ENCODE results near the gene ZNF705A. TPM values are rescaled to one million over a fixed set of nuclear protein-coding genes. Genes with fewer than 3 reads are reported as not detected.
A peak's percentile ranks its signal among the peaks of the same experiment; 100 is the strongest.
"Not testable (repeated sequence)": the region's sequence is repeated elsewhere in the genome, so short reads cannot be mapped to it uniquely, and the experiment has no call there.

The ZNF705A gene
- total RNA-seq (2012; rRNA removed): not detected in 2 replicates

DNA sequence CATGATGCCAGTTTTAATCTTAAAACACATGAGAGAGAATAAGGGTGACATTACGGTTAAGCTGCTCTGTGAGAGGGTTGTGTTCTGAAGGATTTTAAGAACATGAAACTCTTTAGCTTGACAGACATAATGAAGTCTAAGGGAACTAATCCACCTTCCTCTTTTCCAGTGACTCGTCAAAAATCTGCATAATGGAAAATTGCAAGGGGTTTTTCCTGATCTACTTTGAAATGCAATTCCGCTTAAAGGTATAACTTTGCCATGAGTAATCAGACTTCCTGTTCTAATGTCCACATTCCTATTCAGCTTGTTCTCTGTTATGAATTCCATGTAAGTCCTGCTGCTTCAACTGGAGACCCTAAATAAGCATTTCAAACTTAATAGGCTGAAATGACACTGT is at the start of gene ZNF705A:
ZNF705A (plus strand) TSS at position 171 of the 400 bp plus-strand sequence. CDS start 15,611 bp downstream, outside the sequence.
- no peaks in the 10 kb centered on the region for H3K9me3 ChIP-seq (replicated peaks; ENCODE audit: low read length)
- H3K36me3 ChIP-seq (ENCODE audit: insufficient read depth, low read length): no peaks in the 10 kb centered on the region
- peak within 1 kb of the TSS; percentile 67 for H3K9ac ChIP-seq (ENCODE audit: low read depth, low read length)
- H3K4me1 ChIP-seq (ENCODE audit: control insufficient read depth, insufficient read depth, low read length): peaks cover 22% of the 10 kb centered on the region
- no peaks in the 10 kb centered on the region for H3K27me3 ChIP-seq (ENCODE audit: control insufficient read depth, insufficient read depth, low read length)
- H3K4me3 ChIP-seq (ENCODE audit: low read length): peak within 1 kb of the TSS; percentile 16
- H3K4me2 ChIP-seq (ENCODE audit: low read length): peak within 1 kb of the TSS; percentile 66

DNA sequence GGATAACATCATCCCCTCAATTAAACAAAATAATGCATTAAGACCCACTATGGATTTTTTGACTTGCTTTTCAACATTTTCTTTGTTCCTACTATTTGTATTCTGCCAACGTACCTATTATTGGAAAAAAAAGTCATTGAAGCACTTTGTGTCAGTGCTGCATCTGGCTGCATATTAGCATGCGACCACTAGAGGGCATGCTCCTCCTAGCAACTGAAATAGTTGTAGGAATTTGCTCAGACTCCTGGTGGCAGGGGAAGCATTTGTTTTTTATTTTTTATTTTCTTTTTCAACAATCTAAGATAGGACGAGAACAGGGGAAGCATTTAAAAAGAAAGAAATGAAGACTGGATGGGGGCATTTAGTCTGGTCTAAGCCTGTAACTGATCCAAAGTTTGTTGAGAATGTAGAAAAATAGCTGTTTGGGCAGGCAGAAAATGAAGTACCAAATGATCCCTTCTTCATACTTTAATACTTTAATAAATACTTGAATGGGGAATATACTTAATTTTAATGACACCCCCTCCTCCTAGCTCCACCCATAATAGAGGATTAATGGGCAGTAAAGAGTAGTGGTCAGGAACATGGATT is 47.9 kb upstream of the ZNF705A start:
- Histone ChIP-seq H3K27me3 (ENCODE audit: control insufficient read depth, insufficient read depth, low read length) (no peaks in the 10 kb centered on the region), H3K9me3 (replicated peaks; ENCODE audit: low read length) (no peaks in the 10 kb centered on the region), H3K9ac (ENCODE audit: low read depth, low read length) (peak overlapping the region; percentile 47), H3K4me3 (ENCODE audit: low read length) (no peak overlapping the region), H3K4me1 (ENCODE audit: control insufficient read depth, insufficient read depth, low read length) (no peaks in the 10 kb centered on the region), H3K4me2 (ENCODE audit: low read length) (peak overlapping the region; percentile 42), H3K36me3 (ENCODE audit: insufficient read depth, low read length) (no peaks in the 10 kb centered on the region)

DNA sequence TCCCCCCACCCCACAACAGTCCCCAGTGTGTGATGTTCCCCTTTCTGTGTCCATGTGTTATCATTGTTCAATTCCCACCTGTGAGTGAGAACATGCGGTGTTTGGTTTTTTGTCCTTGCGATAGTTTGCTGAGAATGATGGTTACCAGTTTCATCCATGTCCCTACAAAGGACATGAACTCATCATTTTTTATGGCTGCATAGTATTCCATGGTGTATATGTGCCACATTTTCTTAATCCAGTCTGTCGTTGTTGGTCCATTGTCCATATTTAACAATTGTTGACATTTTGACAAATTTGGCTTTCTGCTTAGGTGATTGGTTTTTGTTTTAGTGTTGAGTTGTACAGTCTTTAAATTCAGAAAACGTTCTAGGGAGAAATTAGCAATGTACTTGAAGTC is 43.7 kb upstream of the ZNF705A start:
- not testable (repeated sequence) for H3K4me1 ChIP-seq (ENCODE audit: control insufficient read depth, insufficient read depth, low read length)

DNA sequence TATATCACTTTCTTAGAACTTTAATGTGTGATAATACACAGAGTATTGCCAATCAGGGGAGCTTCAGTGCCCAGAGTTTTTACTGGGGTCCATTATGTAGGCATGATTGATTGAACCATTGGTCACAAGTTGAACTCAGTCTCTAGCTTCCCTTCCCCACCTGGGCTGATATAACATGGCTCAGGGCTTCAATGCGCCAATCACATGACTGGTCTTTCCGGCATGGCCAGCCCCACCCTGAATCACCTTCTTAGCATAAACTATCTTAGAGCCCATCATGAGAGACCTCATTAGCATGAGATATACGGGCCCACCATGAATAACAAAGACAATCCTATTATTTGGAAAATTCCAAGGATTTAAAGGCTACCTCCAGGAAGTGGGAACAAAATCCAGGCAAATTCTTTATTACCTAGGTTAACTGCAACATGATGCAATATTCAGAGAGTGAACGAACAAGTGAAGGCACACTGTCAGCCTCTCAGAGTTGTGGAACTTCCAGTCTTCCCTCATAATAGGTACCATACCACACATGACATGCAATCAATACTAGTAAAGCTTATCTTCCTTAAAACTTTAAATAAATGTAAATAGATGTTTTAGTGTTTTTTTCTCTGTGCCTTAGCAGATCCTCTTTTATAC is 36.6 kb upstream of the ZNF705A start:
- no peaks in the 10 kb centered on the region for H3K27me3 ChIP-seq (ENCODE audit: control insufficient read depth, insufficient read depth, low read length)
- H3K4me2 ChIP-seq (ENCODE audit: low read length): no peak overlapping the region
- H3K4me1 ChIP-seq (ENCODE audit: control insufficient read depth, insufficient read depth, low read length): no peaks in the 10 kb centered on the region

More for the DNA sequence above, 43.7 kb upstream of the ZNF705A start:
- H3K36me3 ChIP-seq (ENCODE audit: insufficient read depth, low read length); H3K4me3 ChIP-seq (ENCODE audit: low read length); H3K9me3 ChIP-seq (replicated peaks; ENCODE audit: low read length); H3K9ac ChIP-seq (ENCODE audit: low read depth, low read length); H3K27me3 ChIP-seq (ENCODE audit: control insufficient read depth, insufficient read depth, low read length); H3K4me2 ChIP-seq (ENCODE audit: low read length): not testable (repeated sequence)

DNA sequence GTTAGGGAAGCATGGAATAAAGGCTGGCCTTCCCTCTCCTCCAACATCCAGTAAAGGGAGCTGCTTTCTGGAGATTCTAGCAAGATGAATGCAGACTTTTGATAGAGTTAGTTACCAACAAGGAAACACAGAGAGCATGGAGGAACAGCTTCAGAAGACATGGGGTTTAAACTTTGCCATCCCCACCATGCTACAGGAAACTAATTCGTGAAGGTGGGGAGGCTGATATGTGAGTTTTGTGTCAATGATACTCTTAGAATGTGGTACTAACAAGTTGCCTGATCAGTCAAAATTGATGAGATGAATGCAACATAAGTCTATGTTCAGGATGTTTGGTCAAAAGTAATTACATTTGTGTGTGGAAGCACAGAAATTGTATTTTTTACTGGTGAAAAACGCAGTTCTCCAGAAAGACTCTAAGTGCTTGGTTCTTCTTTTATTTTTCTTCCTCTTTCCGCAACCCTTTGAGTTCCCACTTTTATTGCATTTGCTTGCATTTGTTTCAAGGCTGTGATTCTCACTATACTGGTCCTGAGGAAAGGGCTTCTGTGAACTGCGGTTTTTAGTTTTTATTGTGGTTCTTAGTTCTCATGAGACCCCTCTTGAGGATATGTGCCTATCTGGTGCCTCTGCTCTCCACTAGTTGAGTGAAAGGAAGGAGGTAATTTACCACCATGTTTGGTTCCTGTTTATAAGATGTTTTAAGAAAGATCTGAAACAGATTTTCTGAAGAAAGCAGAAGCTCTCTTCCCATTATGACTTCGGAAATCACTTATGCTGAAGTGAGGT is 33.5 kb upstream of the ZNF705A start, which contains the start of gene CLEC4A:
CLEC4A (plus strand) TSS at position 494 of the 789 bp plus-strand sequence; CDS start at position 756, 262 bp downstream.
- Histone ChIP-seq H3K4me3 (ENCODE audit: low read length) (no peak within 1 kb of the TSS), H3K9ac (ENCODE audit: low read depth, low read length) (no peak within 1 kb of the TSS), H3K27me3 (ENCODE audit: control insufficient read depth, insufficient read depth, low read length) (no peaks in the 10 kb centered on the region), H3K36me3 (ENCODE audit: insufficient read depth, low read length) (no peaks in the 10 kb centered on the region), H3K4me1 (ENCODE audit: control insufficient read depth, insufficient read depth, low read length) (no peaks in the 10 kb centered on the region), H3K4me2 (ENCODE audit: low read length) (no peak within 1 kb of the TSS), H3K9me3 (replicated peaks; ENCODE audit: low read length) (no peaks in the 10 kb centered on the region)

More for the DNA sequence above, 36.6 kb upstream of the ZNF705A start:
- Histone ChIP-seq H3K4me3 (ENCODE audit: low read length) (no peak overlapping the region), H3K9me3 (replicated peaks; ENCODE audit: low read length) (no peaks in the 10 kb centered on the region), H3K9ac (ENCODE audit: low read depth, low read length) (no peak overlapping the region), H3K36me3 (ENCODE audit: insufficient read depth, low read length) (no peaks in the 10 kb centered on the region)

DNA sequence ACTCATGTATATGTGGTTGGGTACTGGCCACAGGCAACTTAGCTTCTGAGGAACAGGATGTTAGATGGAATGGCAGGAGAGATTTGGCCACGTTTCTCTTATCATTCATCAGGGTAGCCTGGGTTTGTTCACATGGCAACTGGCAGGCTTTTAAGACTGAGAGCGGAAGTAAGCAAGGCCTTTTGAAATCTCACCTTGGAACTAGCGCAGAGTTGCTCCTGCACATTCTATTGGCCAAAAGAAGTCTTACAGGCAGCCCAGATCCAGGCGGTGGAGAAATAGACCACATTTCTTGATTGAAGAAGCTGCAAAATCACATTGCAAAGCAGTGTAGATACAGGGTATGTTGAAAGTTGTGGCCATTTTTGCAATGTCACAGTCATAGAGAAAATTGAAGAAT is 29.7 kb upstream of the ZNF705A start:
- Histone ChIP-seq H3K4me2 (ENCODE audit: low read length) (no peak overlapping the region), H3K36me3 (ENCODE audit: insufficient read depth, low read length) (no peaks in the 10 kb centered on the region), H3K27me3 (ENCODE audit: control insufficient read depth, insufficient read depth, low read length) (no peaks in the 10 kb centered on the region), H3K4me3 (ENCODE audit: low read length) (no peak overlapping the region), H3K4me1 (ENCODE audit: control insufficient read depth, insufficient read depth, low read length) (no peaks in the 10 kb centered on the region), H3K9ac (ENCODE audit: low read depth, low read length) (no peak overlapping the region), H3K9me3 (replicated peaks; ENCODE audit: low read length) (no peaks in the 10 kb centered on the region)

DNA sequence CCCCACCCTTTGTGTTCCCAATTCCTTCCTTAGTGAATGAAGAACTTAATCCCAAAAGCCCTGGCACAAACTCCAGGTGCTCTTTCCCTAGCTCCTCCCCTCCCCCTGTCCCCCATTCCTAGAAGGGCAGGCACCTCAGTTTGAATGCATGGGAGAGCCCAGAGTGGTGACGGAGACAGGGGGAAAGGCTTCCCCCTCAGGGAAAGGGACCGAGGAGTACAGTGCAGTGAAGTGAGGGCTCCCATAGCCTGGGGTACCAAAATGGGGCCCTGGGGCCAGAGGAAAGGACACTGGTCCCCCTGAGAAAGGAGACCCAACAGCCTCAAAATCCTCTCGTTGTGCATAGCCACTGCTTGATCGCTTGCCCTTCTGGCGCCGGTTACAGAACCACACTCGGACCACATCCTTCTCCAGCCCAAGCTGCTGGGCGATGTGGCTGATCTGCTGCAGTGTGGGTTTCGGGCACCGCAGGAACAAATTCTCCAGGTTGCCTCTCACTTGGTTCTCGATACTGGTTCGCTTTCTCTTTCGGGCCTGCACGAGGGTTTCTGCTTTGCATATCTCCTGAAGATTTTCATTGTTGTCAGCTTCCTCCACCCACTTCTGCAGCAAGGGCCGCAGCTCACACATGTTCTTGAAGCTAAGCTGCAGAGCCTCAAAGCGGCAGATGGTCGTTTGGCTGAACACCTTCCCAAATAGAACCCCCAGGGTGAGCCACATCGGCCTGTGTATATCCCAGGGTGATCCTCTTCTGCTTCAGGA is 23.0 kb upstream of the ZNF705A start:
- H3K9ac ChIP-seq (ENCODE audit: low read depth, low read length): not testable (repeated sequence)

DNA sequence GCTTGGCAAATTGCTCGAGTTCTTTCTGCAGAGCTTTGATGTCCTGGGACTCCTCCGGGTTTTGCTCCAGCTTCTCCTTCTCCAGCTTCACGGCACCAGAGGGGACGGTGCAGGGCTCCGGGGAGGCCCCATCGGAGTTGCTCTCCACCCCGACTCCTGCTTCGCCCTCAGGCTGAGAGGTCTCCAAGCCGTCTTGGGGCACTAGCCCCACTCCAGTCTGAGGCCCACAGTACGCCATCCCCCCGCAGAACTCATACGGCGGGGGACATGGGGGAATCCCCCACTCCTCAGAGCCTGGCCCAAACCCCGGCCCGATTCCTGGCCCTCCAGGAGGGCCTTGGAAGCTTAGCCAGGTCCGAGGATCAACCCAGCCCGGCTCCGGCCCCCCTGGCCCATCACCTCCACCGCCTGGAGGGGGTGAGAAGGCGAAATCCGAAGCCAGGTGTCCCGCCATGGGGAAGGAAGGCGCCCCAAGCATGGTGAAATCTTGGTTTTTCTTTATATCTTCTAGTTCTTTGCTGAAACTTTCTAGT is 22.4 kb upstream of the ZNF705A start:
- not testable (repeated sequence) for H3K9me3 ChIP-seq (replicated peaks; ENCODE audit: low read length); H3K9ac ChIP-seq (ENCODE audit: low read depth, low read length); H3K4me1 ChIP-seq (ENCODE audit: control insufficient read depth, insufficient read depth, low read length); H3K27me3 ChIP-seq (ENCODE audit: control insufficient read depth, insufficient read depth, low read length); H3K4me2 ChIP-seq (ENCODE audit: low read length); H3K36me3 ChIP-seq (ENCODE audit: insufficient read depth, low read length); H3K4me3 ChIP-seq (ENCODE audit: low read length)

More for the DNA sequence above, 23.0 kb upstream of the ZNF705A start:
- not testable (repeated sequence) for H3K4me2 ChIP-seq (ENCODE audit: low read length); H3K27me3 ChIP-seq (ENCODE audit: control insufficient read depth, insufficient read depth, low read length); H3K36me3 ChIP-seq (ENCODE audit: insufficient read depth, low read length); H3K4me1 ChIP-seq (ENCODE audit: control insufficient read depth, insufficient read depth, low read length); H3K4me3 ChIP-seq (ENCODE audit: low read length); H3K9me3 ChIP-seq (replicated peaks; ENCODE audit: low read length)

DNA sequence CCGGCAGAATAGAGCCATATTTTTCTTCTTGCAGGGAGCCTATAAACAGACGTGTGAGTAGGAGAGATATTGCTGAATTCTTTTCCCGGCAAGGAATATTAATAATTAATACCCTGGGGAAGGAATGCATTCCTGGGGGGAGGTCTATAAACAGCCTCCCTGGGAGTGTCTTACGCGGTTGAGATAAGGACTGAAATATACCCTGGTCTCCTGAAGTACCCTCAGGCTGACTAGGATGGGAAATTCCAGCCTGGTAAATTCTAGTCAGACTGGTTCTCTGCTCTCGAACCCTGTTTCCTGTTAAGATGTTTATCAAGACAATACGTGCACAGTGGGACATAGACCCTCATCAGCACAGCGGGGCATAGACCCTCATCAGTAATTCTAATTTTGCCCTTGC is 15.2 kb upstream of the ZNF705A start:
- H3K27me3 ChIP-seq (ENCODE audit: control insufficient read depth, insufficient read depth, low read length); H3K4me2 ChIP-seq (ENCODE audit: low read length); H3K36me3 ChIP-seq (ENCODE audit: insufficient read depth, low read length); H3K9ac ChIP-seq (ENCODE audit: low read depth, low read length); H3K4me3 ChIP-seq (ENCODE audit: low read length); H3K9me3 ChIP-seq (replicated peaks; ENCODE audit: low read length): not testable (repeated sequence)
- peaks cover 11% of the 10 kb centered on the region for H3K4me1 ChIP-seq (ENCODE audit: control insufficient read depth, insufficient read depth, low read length)

DNA sequence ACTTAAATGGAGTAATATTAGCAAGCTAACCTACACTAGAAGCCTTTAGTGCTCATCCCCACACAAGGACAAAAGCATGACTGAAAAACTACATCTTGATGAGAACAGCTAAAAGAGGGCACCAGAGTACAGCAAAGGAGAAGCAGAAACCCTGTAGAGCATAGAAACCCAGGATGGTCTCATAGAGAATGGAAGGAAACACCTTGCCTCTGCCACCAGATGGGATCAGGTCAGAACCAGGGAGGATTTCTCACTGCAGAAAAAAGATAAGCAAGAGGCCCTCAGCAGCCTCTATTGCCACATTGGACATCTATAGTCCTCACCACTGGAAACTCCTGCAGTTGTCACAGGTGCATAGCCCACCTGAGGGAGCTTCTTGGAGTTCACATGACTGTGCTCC is 13.6 kb upstream of the ZNF705A start:
- Histone ChIP-seq H3K4me1 (ENCODE audit: control insufficient read depth, insufficient read depth, low read length) (peaks cover 12% of the 10 kb centered on the region), H3K4me3 (ENCODE audit: low read length) (no peak overlapping the region), H3K9me3 (replicated peaks; ENCODE audit: low read length) (no peaks in the 10 kb centered on the region), H3K36me3 (ENCODE audit: insufficient read depth, low read length) (no peaks in the 10 kb centered on the region), H3K4me2 (ENCODE audit: low read length) (no peak overlapping the region), H3K27me3 (ENCODE audit: control insufficient read depth, insufficient read depth, low read length) (no peaks in the 10 kb centered on the region), H3K9ac (ENCODE audit: low read depth, low read length) (no peak overlapping the region)
